ENCODE measurements around the gene KCNC1.

KCNC1 gene

DNA sequence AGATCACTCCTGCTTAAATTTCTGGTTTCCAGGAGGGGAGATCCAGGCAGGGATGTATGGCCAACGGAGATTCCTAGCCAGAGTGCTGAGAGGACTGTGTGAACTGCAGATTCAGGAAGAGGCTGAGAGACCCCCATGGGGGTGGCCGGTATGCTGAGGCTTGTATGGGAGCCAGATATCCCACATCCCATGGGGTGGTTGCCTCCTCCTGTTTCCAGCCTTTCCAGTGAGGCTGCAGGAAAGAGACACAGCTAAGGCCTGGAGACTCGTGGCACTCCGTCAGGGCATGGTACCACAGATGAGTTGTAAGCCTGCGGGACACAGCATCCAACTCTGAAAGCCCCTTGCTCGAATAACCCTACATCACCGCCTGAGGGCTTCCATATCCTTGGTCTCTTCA, 16.6 kb upstream of the KCNC1 start:
- no peak for DNase-seq

DNA sequence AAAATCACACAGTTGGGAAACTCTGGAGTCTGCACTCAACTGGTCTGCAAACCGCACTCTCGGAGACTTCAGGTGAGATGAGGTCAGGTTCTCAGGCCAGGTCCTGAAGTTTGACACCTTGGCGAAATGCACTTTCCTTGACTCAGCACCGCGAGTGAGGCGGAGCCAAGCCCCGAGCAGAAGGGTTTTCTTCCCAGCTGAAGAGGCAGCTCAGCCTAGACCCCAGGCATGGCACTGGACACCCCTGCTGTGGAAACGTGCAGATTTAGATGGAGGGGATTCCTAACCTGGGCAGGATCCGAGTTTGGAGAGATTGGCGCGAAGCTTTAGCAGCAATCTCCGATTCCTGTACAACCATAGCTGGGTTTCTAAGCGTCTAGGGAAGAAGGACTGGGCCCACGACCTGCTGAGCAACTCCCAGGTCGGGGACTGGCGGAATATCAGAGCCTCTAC, 16.0 kb upstream of the KCNC1 start:
- DNase-seq: no peak

DNA sequence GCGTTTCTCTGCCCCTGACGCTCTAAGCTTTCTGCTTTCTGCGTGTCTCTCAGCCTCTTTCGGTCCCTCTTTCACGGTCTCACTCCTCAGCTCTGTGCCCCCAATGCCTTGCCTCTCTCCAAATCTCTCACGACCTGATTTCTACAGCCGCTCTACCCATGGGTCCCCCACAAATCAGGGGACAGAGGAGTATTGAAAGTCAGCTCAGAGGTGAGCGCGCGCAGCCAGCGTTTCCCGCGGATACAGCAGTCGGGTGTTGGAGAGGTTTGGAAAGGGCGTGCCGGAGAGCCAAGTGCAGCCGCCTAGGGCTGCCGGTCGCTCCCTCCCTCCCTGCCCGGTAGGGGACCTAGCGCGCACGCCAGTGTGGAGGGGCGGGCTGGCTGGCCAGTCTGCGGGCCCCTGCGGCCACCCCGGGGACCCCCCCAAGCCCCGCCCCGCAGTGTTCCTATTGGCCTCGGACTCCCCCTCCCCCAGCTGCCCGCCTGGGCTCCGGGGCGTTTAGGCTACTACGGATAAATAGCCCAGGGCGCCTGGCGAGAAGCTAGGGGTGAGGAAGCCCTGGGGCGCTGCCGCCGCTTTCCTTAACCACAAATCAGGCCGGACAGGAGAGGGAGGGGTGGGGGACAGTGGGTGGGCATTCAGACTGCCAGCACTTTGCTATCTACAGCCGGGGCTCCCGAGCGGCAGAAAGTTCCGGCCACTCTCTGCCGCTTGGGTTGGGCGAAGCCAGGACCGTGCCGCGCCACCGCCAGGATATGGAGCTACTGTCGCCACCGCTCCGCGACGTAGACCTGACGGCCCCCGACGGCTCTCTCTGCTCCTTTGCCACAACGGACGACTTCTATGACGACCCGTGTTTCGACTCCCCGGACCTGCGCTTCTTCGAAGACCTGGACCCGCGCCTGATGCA, 15.3 kb upstream of the KCNC1 start, which contains the start of gene MYOD1:
MYOD1 (plus strand) TSS at position 544 of the 910 bp plus-strand sequence; CDS start at position 756, 212 bp downstream.
- peak; percentile 38 for DNase-seq

DNA sequence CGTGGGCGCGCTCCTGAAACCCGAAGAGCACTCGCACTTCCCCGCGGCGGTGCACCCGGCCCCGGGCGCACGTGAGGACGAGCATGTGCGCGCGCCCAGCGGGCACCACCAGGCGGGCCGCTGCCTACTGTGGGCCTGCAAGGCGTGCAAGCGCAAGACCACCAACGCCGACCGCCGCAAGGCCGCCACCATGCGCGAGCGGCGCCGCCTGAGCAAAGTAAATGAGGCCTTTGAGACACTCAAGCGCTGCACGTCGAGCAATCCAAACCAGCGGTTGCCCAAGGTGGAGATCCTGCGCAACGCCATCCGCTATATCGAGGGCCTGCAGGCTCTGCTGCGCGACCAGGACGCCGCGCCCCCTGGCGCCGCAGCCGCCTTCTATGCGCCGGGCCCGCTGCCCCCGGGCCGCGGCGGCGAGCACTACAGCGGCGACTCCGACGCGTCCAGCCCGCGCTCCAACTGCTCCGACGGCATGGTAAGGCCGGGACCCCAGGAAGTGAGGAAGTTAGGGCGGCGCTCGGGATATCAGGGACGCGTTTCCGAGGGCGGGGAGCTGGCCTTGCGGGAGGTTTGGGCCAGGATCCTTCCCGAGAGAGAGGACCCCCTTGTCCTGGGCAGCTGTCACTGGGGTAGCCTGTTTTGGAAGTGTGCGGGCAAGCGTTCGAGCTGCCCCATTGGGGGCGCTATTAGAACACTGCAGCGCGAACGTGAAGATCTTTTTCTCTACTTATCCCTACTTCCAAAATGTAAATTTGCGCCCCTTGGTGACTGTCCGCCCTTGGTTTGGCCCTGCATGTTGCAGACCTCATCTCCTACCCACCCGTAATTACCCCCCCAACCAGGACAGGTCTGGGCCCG, 14.4 kb upstream of the KCNC1 start:
- peak; percentile 60 for DNase-seq

DNA sequence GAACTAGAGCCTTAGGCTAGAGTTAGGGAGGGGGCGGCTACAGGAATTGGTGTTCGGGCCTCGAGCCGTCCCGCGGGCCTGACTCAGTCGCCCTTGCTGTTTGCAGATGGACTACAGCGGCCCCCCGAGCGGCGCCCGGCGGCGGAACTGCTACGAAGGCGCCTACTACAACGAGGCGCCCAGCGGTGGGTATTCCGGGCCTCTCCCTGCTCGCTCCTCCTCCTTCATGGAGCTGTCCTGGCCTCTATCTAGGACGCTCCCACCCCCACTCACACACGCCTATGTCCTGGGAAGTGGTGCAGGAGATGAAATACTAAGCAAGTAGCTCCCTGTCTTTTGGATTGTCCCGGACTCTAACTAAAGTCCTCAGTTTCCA, 13.8 kb upstream of the KCNC1 start:
- DNase-seq: no peak

DNA sequence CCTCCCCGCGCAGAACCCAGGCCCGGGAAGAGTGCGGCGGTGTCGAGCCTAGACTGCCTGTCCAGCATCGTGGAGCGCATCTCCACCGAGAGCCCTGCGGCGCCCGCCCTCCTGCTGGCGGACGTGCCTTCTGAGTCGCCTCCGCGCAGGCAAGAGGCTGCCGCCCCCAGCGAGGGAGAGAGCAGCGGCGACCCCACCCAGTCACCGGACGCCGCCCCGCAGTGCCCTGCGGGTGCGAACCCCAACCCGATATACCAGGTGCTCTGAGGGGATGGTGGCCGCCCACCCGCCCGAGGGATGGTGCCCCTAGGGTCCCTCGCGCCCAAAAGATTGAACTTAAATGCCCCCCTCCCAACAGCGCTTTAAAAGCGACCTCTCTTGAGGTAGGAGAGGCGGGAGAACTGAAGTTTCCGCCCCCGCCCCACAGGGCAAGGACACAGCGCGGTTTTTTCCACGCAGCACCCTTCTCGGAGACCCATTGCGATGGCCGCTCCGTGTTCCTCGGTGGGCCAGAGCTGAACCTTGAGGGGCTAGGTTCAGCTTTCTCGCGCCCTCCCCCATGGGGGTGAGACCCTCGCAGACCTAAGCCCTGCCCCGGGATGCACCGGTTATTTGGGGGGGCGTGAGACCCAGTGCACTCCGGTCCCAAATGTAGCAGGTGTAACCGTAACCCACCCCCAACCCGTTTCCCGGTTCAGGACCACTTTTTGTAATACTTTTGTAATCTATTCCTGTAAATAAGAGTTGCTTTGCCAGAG, 13.2 kb upstream of the KCNC1 start:
- no peak for DNase-seq

DNA sequence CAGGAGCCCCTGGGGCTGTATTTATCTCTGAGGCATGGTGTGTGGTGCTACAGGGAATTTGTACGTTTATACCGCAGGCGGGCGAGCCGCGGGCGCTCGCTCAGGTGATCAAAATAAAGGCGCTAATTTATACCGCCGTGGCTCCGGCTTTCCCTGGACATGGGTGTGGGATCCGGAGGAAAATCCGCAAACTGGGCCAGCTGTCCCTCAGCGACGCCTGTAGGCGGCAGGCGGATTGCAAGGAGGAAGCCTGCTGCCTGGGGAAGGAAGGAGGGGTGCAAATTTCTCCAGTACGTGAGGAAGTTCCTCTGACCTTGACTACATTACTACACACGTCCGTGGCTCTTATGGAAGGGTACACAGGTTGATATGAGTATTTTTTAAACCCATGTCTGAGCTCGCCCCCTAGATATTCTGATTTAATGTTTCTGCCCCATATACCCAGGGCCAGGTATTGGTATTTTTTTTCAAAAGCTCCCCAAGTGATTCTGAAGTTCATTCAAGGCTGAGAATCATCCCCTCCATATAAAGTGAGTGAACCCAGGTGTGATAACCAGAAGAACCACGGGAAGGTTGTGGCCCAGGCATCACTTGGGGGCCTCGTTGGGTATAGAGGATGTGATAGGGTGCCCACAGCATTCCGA, 12.5 kb upstream of the KCNC1 start:
- peak; percentile 46 for DNase-seq

DNA sequence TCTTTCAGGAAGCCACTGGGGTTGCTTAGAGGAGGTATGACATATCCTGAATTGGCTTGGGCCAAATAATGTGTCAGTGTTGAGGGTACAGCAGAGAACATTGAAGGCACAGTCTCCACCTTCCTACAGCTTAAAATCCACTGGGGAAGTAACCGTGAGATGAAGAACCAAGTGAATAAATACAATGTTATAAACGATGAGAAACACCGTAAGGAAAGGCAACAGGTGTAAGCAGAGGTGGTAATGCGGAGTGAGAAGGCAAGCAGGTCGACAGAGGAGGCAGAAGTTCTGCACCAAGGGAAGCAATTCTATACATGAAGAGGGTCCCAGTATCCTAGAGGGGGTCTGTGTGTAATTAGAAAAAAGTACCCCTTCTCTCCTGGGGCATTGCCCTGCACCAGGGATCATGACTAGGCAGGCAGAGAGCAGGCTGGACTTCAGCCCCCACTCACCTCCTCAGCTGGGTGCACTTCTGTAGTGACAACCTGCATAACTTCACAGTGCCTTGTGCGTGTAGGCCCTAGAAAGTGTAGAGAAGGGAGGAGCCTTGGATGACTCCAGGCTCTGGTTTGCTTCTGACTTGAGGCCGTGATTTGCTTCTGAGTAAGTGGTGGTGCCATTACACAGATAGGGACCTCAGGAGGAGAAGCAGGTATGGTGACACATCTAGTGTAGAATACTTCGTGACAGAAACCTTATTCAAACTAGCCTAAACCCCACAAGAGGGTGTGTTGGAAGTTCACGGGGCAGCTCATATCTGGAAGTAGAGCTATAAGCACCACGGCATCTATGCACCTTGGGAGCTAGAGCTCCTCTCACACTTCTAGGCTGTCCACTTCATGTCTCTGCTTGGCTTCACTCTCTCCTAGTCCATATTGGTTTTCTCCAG, 10.3 kb upstream of the KCNC1 start:
- no peak for DNase-seq

DNA sequence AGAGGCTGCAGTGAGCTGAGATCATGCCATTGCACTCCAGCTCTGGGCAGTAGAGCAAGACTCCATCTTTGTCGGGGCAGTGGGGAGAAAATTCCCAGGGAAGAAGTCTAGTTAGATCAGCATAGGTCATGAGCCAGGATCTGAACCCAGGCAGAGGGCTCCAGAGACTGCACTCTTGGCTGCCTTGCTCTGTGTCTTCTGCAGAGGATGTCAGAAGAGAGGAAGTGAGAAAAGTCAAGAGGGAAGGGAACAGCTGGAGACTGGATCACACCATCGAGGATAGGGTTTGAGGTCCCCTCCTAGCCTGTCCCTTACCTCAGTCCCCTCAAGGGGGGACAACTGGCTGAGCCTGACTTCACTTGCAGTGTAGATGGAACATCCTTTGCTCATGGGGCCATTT, 9.4 kb upstream of the KCNC1 start:
- no peak for DNase-seq

DNA sequence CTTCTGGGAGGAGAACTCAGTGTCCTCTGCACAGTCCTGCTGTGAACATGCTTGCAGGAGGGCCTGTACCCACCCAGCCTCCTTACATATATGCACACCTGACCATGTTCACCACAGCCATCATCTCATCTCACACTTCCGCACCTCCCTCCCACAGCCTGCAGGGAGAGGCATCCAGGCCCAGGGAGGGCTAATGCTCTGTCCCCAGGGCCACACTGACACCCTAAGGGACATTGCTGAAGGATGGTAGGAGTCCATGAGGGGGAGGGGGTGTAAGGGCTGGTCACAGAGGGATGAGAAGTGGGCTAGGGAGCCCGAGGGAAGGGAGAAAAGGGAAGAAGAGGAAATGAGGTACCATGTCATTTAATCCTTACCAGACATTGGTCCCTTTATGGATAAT, 4.4 kb upstream of the KCNC1 start:
- DNase-seq: no peak

DNA sequence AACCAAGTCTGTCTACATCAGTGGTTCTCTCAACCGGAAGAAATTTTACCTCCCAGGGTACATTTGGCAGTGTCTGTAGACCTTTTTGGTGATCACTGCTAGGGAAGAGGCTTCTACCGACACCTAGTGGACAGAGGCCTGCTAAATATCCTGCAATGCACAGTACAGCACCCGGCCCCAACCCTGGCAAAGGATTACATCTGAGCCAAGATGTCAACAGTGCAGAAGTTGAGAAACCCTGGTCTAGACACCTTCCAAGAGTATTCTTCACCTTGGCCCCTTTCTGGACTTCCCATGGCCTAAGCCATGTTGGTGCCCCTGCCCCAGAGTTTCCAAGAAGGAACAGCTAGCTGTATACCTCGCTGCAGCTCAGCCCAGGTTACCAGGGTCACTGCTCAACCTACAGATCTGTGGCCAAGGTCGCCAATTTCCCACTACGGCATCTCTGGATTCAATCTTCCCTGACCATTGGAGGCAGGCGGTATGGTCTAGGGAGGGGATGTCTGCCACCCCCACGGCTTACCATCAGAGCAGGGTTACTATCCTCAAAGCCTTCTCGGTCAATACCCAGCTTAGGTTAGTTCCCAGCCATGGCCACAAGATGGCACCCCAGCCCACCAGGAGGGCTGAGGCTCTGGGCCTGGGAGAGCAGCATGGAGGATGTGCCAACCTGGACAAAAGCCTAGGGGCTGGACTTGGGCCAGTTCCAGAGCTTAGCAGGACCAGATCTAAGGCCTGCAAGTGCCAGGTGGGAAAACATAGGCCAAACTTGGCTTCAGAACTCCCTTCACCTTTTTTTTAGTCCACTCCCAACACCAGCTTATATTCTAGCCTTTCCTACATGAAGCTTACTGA, 3.7 kb upstream of the KCNC1 start:
- DNase-seq: peak; percentile 86

DNA sequence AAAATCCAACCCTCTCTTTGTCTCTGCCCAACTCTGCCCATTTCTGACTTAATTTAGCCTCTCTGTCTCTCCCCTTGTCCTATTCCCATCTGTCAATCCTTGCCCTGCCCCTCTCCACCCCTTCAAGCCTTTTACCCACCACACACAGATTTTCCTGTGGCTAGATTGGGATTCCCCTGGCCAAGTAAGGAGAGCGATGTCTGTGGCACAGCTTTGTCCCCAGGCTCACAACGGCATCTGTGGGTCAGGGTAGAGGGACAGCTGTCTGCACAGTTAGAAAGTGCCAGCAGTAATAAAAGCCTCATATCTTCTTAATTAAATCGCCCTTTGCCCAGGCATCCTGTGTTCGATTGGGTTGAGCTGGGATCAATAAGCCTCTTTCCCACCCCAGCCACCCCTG, 1.3 kb upstream of the KCNC1 start:
- DNase-seq: no peak

DNA sequence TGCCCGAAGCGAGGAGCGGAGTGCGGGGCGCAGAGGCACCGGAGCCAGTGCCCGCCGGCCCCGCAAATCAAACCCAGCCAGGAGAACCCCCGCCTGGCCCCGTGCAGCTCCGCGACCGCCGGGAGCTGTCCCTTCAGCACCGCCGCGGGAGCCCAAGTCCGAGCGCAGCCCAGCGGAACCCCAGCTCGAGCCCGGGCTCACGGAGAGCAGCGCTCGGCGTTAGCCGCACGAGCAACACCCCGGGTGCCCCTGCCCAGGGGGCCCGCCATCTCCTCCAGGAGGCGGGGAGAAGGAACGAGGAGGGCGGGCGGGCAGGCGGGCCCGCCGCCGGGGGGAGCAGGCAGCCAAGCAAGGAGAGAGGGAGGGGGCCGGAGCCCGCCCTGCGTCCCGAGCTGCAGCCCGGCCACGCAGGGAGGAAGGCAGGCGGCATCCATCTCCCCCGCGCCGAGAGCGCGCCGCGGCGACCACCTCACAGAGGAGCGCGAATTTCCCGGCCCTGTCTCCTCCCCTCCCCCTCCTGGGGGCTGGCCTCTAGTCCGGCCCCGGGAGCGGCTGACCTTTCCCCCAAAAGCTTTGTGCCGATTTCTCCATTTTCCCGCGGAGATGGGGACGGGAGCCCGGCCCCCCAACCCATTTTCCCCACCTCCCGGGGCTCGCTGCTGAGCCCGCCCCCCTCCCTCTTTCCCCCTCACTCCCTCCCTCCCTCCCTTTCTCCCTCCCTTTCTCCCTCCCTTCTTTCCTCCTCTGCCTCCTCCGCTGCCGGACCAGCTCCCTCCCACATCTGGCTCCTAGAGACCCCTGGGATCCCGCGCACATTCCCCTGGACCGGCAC, 621 bp downstream of the KCNC1 start:
- DNase-seq: peak; percentile 87

DNA sequence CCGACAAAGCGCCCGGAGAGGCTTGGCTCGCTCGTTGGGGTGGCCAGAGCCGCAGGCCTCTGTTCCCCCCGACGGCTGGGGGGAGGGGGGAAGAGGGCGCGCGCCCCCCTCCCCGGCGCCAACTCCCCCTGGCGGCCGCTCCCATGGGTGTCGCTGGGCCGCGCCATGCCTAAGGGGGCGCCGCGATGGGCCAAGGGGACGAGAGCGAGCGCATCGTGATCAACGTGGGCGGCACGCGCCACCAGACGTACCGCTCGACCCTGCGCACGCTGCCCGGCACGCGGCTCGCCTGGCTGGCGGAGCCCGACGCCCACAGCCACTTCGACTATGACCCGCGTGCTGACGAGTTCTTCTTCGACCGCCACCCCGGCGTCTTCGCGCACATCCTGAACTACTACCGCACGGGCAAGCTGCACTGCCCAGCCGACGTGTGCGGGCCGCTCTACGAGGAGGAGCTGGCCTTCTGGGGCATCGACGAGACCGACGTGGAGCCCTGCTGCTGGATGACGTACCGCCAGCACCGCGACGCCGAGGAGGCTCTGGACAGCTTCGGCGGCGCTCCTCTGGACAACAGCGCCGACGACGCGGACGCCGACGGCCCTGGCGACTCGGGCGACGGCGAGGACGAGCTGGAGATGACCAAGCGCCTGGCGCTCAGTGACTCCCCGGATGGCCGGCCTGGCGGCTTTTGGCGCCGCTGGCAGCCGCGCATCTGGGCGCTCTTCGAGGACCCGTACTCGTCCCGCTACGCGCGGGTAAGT, 1.4 kb downstream of the KCNC1 start:
- DNase-seq: no peak

DNA sequence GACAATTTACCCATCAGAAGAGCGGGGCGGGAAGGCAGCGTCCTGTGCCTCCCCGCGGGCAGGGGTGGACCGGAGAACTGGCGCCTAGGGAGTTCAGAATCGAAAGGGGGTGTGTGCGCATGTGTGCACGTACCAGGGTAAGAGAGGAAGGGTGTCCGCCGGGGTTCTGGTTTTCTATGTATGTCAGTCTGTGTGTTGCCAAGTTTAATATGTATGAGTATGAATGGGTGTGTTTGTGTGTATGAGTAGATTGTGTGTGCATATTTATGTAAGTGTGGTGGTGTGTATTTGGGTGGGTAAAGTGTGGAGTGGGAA, 2.0 kb downstream of the KCNC1 start:
- no peak for DNase-seq

DNA sequence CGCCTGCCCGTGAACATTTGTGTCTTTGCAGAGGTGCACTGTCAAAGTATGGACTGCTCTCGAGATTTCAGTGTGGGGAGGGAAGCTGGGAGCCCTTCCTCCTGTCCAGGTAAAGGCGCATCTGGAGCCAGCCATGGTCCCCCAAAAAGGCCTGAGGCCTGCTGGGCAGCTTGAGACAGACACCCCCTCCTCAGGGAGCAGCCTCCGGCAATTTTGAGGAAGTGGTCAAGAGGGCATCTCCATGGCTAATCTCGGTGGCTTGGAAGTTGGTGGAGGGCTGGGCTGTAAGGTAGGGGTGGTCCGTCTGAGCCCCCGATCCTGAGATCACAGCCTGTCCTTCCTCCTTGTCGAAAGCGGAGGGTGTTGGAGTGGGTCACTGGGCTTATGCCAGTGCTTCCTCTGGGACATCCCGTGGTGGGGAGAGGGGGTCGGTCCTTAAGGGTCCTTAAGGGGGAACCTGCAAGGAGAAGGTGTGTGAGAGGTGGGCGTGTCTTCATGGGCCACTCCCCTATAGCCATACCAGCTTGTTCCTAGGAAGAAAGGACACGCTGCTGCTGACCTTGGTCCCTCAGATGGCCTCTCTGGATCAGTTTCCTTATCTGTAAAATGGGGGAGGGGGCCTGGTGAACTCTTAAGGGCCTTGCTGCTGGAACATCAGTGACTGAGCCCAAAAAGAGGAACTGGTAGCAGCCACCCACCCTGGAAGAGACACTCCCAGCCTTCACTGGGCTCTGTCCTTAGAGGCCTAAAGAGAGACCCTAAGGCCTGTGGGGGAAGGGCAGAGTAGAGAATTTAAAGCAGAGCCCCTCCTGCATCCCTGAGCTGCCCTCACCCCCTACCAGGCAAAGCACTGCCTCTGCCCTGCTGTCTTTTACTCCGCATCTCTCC, 2.6 kb downstream of the KCNC1 start:
- DNase-seq: peak; percentile 31

DNA sequence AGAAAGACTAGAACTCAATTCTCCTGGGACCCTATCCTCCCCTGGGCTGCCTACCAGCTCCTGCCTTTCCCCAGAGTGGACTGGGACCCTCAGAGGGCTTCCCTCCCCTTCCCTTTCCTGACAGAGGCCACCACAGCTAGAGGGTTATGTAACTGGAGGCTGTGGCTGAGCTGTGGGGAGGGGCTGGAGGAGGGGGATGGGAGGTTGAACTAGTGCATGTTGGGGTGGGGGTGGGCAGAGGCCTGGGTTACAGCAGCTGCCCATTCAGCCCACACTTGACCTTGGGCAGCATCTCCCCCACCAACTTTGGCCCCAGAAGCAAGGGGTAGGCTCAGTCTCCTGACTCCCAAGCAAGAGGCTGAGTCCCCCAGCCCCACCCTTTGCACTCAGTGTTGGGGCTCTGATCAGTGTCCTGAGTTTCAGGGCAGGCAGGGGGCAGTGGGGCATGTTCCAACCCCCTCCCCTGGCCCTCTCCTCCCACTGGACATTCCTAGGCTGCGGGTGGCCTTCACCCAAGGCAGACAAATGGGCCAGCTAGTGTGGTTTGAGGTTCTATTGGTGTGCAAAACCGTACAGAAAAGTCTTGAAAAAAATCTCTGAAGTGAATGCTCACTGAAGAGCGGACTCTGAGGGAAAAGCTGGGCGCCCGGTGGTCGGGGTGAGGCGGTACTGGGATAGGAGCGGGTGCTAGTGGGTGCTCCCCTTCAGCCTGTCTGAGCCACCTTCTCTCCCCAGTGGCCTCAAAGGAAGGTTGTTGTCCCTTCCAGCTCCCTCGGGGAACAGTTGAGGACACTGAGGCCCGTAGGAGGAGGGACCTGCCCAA, 3.8 kb downstream of the KCNC1 start:
- no peak for DNase-seq

Data from hematopoietic multipotent progenitor cell treated with erythropoietin and hydrocortisone succinate and interleukin-3 and kit ligand, for 4 days (in vitro differentiated cells).